Suprapubic skin (tissue), 4 donors: Measurements from ENCODE around the gene FIGN. TPM values are rescaled to one million over a fixed set of nuclear protein-coding genes. Genes with fewer than 3 reads are reported as not detected.

Experiments used
- DNase-seq, 2 donors: peaks; one replicate each; pipeline ENCODE4 v3.0.0-alpha.2; 2019; ENCODE audit warnings: low spot score in 2 of 2
- H3K27ac ChIP-seq: fragments of 200-600 bp; sonication (generic); one replicate; pipeline ENCODE4 v1.5.1; 2019
- H3K27me3 ChIP-seq: fragments of 200-600 bp; sonication (generic); one replicate; pipeline ENCODE4 v1.5.1; 2019
- H3K36me3 ChIP-seq: fragments of 200-600 bp; sonication (generic); one replicate; pipeline ENCODE4 v1.5.1; 2019
- H3K4me1 ChIP-seq: fragments of 200-600 bp; sonication (generic); one replicate; pipeline ENCODE4 v1.5.1; 2019
- H3K4me3 ChIP-seq: fragments of 200-600 bp; sonication (generic); one replicate; pipeline ENCODE4 v1.5.1; 2019; ENCODE audit warnings: mild to moderate bottlenecking
- H3K9me3 ChIP-seq: fragments of 200-600 bp; sonication (generic); one replicate; pipeline ENCODE4 v1.5.1; 2019
- EP300 ChIP-seq: sonication (generic); formaldehyde crosslinking; IDR thresholded peaks from one replicate; pipeline ENCODE4 v1.6.1; 2017; ENCODE audit warnings: antibody characterized with exemption
- POLR2A ChIP-seq, 2 donors: fragments of 450-650 bp; IDR thresholded peaks; one replicate each; pipeline ENCODE4 v1.6.1; 2017; ENCODE audit warnings: antibody characterized with exemption in 2 of 2, mild to moderate bottlenecking in 2 of 2, moderate library complexity in 2 of 2
- POLR2AphosphoS5 ChIP-seq, 3 donors: sonication (generic); formaldehyde crosslinking; IDR thresholded peaks; one replicate each; pipeline ENCODE4 v1.6.1; 2017; ENCODE audit warnings: antibody characterized with exemption in 3 of 3
- WGBS: methylation state at CpG from one replicate; pipeline ENCODE4 v1.1.5; 2018; 5-methylcytosine and 5-hydroxymethylcytosine counted together
- total RNA-seq, 4 donors: library from RNA; depleted of rRNA; stranded (reverse); fragments of >200 nt; gene quantifications; one replicate each; pipeline ENCODE4 v1.1.0, GENCODE V29; 2016
- TF ChIP-seq, protein P1 (sequence below), 2 donors: fragments of 200-600 bp in 1 of 2; fragments of 450-650 bp in 1 of 2; sonication (generic) in 1 of 2; IDR thresholded peaks; one replicate each; pipeline ENCODE4 v1.5.1; 2016 to 2019; ENCODE audit warnings: antibody characterized with exemption in 2 of 2, mild to moderate bottlenecking in 1 of 2, moderate library complexity in 1 of 2

The FIGN gene
- total RNA-seq, 4 donors from 2014 or later: 1.6 to 2.2 (median 1.9) TPM

DNA sequence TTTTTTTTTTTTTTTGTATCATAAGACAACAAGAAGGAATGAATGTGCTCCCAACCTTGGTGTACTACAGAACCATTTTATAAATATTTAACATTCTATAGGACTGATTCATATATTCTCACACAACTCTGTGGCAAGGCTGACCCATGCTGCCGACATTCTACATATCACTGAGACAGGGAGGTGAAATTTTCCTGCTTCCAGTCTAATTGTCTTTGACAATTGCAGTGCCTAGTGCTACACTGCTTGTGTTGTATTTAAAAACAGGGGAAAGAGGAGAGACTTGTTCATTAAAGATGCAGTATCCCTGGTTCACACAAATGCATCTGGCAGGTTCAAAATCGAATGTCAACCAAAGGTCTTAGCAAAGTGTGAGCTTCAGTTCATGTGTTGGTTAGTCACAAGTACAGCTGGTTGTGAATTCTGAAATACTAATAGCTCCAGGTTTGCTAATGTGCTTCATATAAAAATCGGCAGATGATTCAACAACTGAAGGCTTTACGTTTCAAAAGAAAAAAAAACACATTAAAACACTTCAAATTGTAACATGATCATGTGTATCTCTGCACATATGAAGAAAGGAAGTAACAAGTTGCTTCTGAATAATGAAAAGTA, 130.8 kb downstream of the FIGN start:
- Histone ChIP-seq H3K9me3 (no peaks in the 10 kb centered on the region), H3K27ac (no peak overlapping the region), H3K4me1 (no peaks in the 10 kb centered on the region), H3K27me3 (no peaks in the 10 kb centered on the region), H3K36me3 (peaks cover 1% of the 10 kb centered on the region), H3K4me3 (no peak overlapping the region)
- WGBS: 79% methylated on average over 4 of the region's 4 CpGs
- no peak for DNase-seq
- TF ChIP-seq, protein P1, sequence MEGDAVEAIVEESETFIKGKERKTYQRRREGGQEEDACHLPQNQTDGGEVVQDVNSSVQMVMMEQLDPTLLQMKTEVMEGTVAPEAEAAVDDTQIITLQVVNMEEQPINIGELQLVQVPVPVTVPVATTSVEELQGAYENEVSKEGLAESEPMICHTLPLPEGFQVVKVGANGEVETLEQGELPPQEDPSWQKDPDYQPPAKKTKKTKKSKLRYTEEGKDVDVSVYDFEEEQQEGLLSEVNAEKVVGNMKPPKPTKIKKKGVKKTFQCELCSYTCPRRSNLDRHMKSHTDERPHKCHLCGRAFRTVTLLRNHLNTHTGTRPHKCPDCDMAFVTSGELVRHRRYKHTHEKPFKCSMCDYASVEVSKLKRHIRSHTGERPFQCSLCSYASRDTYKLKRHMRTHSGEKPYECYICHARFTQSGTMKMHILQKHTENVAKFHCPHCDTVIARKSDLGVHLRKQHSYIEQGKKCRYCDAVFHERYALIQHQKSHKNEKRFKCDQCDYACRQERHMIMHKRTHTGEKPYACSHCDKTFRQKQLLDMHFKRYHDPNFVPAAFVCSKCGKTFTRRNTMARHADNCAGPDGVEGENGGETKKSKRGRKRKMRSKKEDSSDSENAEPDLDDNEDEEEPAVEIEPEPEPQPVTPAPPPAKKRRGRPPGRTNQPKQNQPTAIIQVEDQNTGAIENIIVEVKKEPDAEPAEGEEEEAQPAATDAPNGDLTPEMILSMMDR (IDR thresholded peaks at IDR 0.05): no peak
- TF ChIP-seq POLR2A (IDR thresholded peaks at IDR 0.05): no peak

DNA sequence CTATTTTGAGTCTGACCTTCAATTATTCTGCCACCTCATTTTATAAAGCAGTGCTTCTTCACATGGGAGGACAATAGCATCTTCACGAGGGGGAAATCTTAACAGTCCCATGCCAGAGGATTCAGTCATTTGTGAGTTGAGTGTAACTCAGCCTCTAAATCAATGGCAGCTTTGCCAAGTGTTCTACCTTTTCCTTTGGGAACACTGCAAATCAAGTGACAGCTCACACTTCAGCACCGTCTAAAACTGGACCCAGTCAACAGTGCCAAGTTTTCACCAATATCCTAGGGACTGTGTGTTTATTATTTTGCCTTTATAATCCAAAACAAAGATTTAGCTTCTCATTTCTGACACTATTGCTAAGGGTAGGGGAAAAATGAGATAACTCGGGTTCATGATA, 133.6 kb downstream of the FIGN start:
- no peak for DNase-seq

DNA sequence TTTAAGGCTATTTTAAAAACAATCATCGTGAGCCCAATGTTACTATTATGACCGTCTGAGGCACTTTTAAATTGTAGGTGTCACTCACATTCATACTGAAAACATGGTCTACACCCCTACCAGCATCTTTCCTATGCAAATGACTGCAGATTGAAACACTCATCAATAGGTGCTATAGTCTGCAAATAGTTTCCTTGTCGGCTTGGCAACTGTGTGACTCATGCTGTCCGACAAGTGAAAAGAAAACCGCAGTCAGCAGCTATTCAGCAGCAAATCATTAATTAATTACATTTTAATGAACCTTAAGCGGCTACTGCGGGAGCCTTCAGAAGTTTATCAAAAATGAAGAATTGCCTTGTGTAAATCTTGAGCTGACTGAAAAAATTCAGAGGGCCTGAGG, 134.4 kb downstream of the FIGN start:
- no peak for TF ChIP-seq EP300
- TF ChIP-seq, protein P1 (IDR thresholded peaks at IDR 0.05): no peak
- TF ChIP-seq POLR2AphosphoS5 (IDR thresholded peaks at IDR 0.05): no peak
- no peak for TF ChIP-seq POLR2A (IDR thresholded peaks at IDR 0.05)
- H3K4me3 ChIP-seq: no peak overlapping the region
- H3K4me1 ChIP-seq: no peaks in the 10 kb centered on the region
- no peaks in the 10 kb centered on the region for H3K9me3 ChIP-seq
- H3K27ac ChIP-seq: no peak overlapping the region
- DNase-seq: no peak
- no peaks in the 10 kb centered on the region for H3K27me3 ChIP-seq
- 57% methylated on average over 7 of the region's 7 CpGs for whole genome bisulfite sequencing
- H3K36me3 ChIP-seq: no peaks in the 10 kb centered on the region

More for the DNA sequence above, 133.6 kb downstream of the FIGN start:
- H3K27ac ChIP-seq: no peak overlapping the region
- WGBS: 74% methylated on average over 3 of the region's 3 CpGs
- H3K4me3 ChIP-seq: no peak overlapping the region
- no peaks in the 10 kb centered on the region for H3K36me3 ChIP-seq
- H3K27me3 ChIP-seq: no peaks in the 10 kb centered on the region
- no peaks in the 10 kb centered on the region for H3K9me3 ChIP-seq
- H3K4me1 ChIP-seq: no peaks in the 10 kb centered on the region
- TF ChIP-seq, protein P1 (IDR thresholded peaks at IDR 0.05): no peak
- TF ChIP-seq POLR2A (IDR thresholded peaks at IDR 0.05) (no peak), POLR2AphosphoS5 (IDR thresholded peaks at IDR 0.05) (no peak), EP300 (no peak)

DNA sequence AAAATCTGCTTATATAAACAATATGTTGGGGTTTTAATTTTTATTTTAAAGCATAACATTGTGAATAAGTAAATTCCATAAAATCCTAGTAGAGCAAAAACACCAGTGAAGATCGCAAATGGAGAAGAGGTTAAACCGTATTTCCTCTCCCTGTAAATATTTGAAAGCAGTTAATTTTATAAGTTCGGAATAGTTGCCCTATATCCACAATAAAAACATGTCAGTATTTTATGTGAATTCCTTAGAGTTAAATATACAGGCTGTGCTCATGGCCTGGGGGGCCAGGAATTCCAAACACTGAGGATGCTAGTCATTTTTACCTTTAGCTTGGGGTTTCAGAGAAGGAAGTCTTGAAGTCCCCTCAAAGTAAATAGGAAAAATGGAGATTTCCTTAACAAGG, 135.0 kb downstream of the FIGN start:
- Histone ChIP-seq H3K4me1 (no peaks in the 10 kb centered on the region), H3K36me3 (no peaks in the 10 kb centered on the region), H3K27me3 (no peaks in the 10 kb centered on the region), H3K27ac (no peak overlapping the region), H3K9me3 (no peaks in the 10 kb centered on the region), H3K4me3 (no peak overlapping the region)
- TF ChIP-seq, protein P1 (IDR thresholded peaks at IDR 0.05): no peak
- TF ChIP-seq POLR2A (IDR thresholded peaks at IDR 0.05): no peak
- no peak for TF ChIP-seq POLR2AphosphoS5 (IDR thresholded peaks at IDR 0.05)
- TF ChIP-seq EP300: no peak
- DNase-seq: no peak
- WGBS: 60% methylated on average over 3 of the region's 3 CpGs

DNA sequence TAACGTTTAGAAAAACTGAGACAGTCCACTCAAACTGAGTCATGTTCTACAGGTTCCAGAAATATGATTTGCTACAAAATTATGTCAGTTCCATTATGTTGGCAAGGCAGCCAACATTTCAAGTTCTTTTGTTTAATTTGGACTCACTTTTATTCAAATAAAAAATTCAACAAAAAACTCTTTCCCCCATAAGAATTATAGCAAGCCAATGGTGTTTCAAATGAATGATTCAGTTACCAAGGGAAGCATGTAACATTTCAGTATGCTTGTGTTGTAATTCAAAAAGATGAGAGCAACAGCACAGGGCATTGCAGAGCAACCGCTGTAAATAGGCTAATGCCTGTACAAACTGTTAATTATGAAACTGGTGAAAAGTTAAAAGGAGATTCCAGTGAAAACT, 140.8 kb downstream of the FIGN start:
- TF ChIP-seq POLR2AphosphoS5 (IDR thresholded peaks at IDR 0.05) (no peak), POLR2A (IDR thresholded peaks at IDR 0.05) (no peak), EP300 (no peak)
- TF ChIP-seq, protein P1 (IDR thresholded peaks at IDR 0.05): no peak

More for the DNA sequence above, 140.8 kb downstream of the FIGN start:
- WGBS: 49% methylated on average over 2 of the region's 2 CpGs
- no peak for DNase-seq
- H3K4me1 ChIP-seq: no peaks in the 10 kb centered on the region
- no peaks in the 10 kb centered on the region for H3K36me3 ChIP-seq
- no peak overlapping the region for H3K27ac ChIP-seq
- no peaks in the 10 kb centered on the region for H3K9me3 ChIP-seq
- no peak overlapping the region for H3K4me3 ChIP-seq
- no peaks in the 10 kb centered on the region for H3K27me3 ChIP-seq
